Measurements from ENCODE around the gene MTPN.

DNA sequence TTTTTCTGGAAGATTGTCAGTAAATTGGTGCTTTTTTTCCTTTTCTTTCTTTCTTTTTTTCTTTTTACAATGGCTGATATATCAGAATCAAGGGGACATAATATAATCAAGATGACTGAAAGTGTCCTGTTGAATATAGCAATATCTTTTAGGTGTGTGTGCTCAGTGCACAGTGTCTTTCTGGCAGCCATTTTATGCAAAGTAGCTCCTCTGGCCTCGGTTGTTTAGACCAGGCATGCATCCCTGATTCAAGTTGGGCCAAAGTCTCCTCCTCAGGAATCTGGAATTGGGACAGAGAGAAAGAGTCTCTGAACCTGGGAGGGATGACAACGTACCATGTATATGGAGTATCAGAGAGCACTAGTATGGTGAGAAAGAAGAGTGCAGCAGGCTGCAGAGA is 49.0 kb upstream of the MTPN start:
- no peak for TF ChIP-seq CTCF (IDR thresholded peaks at IDR 0.05; ENCODE audit: insufficient read depth, low read depth, low read length)
- TF ChIP-seq EZH2 (IDR thresholded peaks at IDR 0.05; ENCODE audit: insufficient read depth, low read length) = no peak
